Measurements from ENCODE around the gene RNASET2. TPM values are rescaled to one million over a fixed set of nuclear protein-coding genes. Genes with fewer than 3 reads are reported as not detected.

RNASET2 gene
- total and polyA plus RNA-seq, 4 donors, result 17.7 to 37.2 (median 25.0) TPM

DNA sequence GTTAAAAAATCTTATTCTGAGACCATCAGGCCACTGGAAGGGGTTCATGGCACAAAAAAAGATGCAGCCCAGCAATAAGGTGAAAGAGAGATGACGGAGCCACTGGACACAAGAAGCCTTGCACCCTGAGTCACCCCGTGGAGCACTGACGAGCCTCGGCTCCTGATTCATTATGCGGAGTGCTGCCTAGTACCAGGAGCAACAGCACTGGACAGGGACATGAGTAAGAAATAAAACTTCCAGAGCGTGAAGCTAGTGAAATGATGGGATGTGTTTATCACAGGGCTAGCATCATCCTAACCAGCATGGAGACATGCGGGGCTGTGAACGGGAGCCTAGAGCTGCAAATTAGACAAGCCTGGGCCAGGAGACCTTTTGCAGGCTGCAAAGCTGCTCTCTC, 53.3 kb downstream of the RNASET2 start (continued):
- TF ChIP-seq, protein P1, sequence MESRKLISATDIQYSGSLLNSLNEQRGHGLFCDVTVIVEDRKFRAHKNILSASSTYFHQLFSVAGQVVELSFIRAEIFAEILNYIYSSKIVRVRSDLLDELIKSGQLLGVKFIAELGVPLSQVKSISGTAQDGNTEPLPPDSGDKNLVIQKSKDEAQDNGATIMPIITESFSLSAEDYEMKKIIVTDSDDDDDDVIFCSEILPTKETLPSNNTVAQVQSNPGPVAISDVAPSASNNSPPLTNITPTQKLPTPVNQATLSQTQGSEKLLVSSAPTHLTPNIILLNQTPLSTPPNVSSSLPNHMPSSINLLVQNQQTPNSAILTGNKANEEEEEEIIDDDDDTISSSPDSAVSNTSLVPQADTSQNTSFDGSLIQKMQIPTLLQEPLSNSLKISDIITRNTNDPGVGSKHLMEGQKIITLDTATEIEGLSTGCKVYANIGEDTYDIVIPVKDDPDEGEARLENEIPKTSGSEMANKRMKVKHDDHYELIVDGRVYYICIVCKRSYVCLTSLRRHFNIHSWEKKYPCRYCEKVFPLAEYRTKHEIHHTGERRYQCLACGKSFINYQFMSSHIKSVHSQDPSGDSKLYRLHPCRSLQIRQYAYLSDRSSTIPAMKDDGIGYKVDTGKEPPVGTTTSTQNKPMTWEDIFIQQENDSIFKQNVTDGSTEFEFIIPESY (IDR thresholded peaks at IDR 0.05), result no peak
- TF ChIP-seq NR2F2 (IDR thresholded peaks at IDR 0.05), result no peak
- TF ChIP-seq JUND (IDR thresholded peaks at IDR 0.05), result no peak
- TF ChIP-seq EGR1 (IDR thresholded peaks at IDR 0.05; ENCODE audit: low read depth in 2 of 2), result no peak
- no peak for TF ChIP-seq TAF1 (conservative IDR thresholded peaks at IDR 0.05)
- TF ChIP-seq FOXA1 (IDR thresholded peaks at IDR 0.05), result no peak
- no peak for TF ChIP-seq SP1 (IDR thresholded peaks at IDR 0.05)
- no peak for TF ChIP-seq YY1 (IDR thresholded peaks at IDR 0.05)
- TF ChIP-seq GABPA (IDR thresholded peaks at IDR 0.05 in 1 of 2, conservative IDR thresholded peaks at IDR 0.05 in 1 of 2), result no peak
- no peak for TF ChIP-seq RAD21 (IDR thresholded peaks at IDR 0.05)

DNA sequence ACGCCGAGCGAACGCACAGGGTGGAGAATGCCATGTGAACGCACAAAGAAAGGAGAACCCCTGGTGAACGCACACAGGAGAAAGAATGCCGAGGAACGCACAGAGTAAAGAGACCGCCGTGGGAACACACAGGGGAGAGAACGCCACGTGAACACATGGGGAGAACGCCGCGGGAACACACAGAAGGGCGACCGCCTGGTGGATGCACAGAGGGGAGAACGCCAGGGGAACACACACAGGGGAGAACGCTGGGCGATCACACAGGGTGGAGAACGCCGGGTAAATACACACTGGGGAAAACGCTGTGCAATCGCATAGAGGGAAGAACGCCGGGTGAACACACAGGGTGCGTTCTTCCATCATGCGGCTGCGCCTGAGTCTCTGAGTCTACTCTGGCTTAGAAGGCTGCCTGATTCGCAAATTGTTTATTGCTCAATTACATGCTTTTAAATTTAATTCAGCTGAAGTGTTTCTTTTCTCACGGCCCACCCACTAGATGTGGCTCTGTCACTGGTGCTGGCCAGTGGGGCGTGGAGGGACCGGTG, 54.1 kb downstream of the RNASET2 start:
- no peak for DNase-seq (ENCODE audit: low spot score)
- Histone ChIP-seq H3K9me3 (ENCODE audit: control insufficient read depth in 4 of 4, low read length in 3 of 4) (peaks cover 0 to 4% (median 2%) of the 10 kb centered on the region in 4 donors), H3K4me3 (ENCODE audit: low read depth in 1 of 3, low read length in 3 of 3) (no peak overlapping the region), H3K9ac (ENCODE audit: low read depth in 1 of 2, low read length in 2 of 2) (no peak overlapping the region), H3K27ac (ENCODE audit: low read depth in 1 of 2, low read length in 2 of 2) (no peak overlapping the region), H3K27me3 (ENCODE audit: control insufficient read depth in 4 of 4, insufficient read depth in 4 of 4, low read length in 3 of 4) (no peaks in the 10 kb centered on the region), H3K4me1 (ENCODE audit: control insufficient read depth in 4 of 4, insufficient read depth in 4 of 4, low read length in 3 of 4) (no peaks in the 10 kb centered on the region), H3K36me3 (ENCODE audit: control insufficient read depth in 4 of 4, insufficient read depth in 3 of 4, low read depth in 1 of 4, low read length in 3 of 4) (no peaks in the 10 kb centered on the region)
- WGBS, result 93% methylated on average over 33 of the region's 33 CpGs
- no peak for TF ChIP-seq GABPA (IDR thresholded peaks at IDR 0.05 in 1 of 2, conservative IDR thresholded peaks at IDR 0.05 in 1 of 2)
- TF ChIP-seq, protein P2, sequence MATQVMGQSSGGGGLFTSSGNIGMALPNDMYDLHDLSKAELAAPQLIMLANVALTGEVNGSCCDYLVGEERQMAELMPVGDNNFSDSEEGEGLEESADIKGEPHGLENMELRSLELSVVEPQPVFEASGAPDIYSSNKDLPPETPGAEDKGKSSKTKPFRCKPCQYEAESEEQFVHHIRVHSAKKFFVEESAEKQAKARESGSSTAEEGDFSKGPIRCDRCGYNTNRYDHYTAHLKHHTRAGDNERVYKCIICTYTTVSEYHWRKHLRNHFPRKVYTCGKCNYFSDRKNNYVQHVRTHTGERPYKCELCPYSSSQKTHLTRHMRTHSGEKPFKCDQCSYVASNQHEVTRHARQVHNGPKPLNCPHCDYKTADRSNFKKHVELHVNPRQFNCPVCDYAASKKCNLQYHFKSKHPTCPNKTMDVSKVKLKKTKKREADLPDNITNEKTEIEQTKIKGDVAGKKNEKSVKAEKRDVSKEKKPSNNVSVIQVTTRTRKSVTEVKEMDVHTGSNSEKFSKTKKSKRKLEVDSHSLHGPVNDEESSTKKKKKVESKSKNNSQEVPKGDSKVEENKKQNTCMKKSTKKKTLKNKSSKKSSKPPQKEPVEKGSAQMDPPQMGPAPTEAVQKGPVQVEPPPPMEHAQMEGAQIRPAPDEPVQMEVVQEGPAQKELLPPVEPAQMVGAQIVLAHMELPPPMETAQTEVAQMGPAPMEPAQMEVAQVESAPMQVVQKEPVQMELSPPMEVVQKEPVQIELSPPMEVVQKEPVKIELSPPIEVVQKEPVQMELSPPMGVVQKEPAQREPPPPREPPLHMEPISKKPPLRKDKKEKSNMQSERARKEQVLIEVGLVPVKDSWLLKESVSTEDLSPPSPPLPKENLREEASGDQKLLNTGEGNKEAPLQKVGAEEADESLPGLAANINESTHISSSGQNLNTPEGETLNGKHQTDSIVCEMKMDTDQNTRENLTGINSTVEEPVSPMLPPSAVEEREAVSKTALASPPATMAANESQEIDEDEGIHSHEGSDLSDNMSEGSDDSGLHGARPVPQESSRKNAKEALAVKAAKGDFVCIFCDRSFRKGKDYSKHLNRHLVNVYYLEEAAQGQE (IDR thresholded peaks at IDR 0.05), result no peak
- TF ChIP-seq SP1 (IDR thresholded peaks at IDR 0.05), result no peak
- TF ChIP-seq RAD21 (IDR thresholded peaks at IDR 0.05), result no peak

DNA sequence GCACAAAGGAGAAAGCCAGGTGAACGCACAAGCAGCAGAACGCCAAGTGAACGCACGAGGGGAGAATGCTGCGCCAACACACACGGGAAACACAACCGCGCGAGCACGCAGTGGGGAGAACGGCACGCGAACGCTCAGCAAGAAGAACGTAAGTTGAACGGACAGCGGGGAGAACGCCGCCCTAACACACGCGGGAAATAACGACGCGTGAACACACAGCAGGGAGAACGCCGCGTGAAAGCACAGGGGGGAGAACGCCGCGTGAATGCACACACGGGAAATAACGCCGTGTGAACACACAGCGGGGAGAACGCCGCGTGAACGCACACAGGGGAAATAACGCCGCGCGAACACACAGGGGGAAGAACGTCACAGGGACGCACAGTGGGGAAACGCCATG, 54.7 kb downstream of the RNASET2 start:
- WGBS, result 95% methylated on average over 45 of the region's 45 CpGs
- no peaks in the 10 kb centered on the region for H3K27me3 ChIP-seq (ENCODE audit: control insufficient read depth in 4 of 4, insufficient read depth in 4 of 4, low read length in 3 of 4)

More for the DNA sequence above, 54.7 kb downstream of the RNASET2 start:
- TF ChIP-seq HNF4G (IDR thresholded peaks at IDR 0.05), result no peak
- no peak for TF ChIP-seq FOXA1 (IDR thresholded peaks at IDR 0.05)
- TF ChIP-seq RAD21 (IDR thresholded peaks at IDR 0.05), result no peak
- TF ChIP-seq, protein P2 (IDR thresholded peaks at IDR 0.05), result no peak
- TF ChIP-seq TAF1 (conservative IDR thresholded peaks at IDR 0.05), result no peak
- TF ChIP-seq EGR1 (IDR thresholded peaks at IDR 0.05; ENCODE audit: low read depth in 2 of 2), result no peak
- no peak overlapping the region for H3K4me3 ChIP-seq (ENCODE audit: low read depth in 1 of 3, low read length in 3 of 3)
- no peak overlapping the region for H3K27ac ChIP-seq (ENCODE audit: low read depth in 1 of 2, low read length in 2 of 2)
- H3K9ac ChIP-seq (ENCODE audit: low read depth in 1 of 2, low read length in 2 of 2), result no peak overlapping the region
- H3K9me3 ChIP-seq (ENCODE audit: control insufficient read depth in 4 of 4, low read length in 3 of 4), result peaks cover 0 to 4% (median 2%) of the 10 kb centered on the region in 4 donors
- no peak for DNase-seq (ENCODE audit: low spot score)
- no peaks in the 10 kb centered on the region for H3K4me1 ChIP-seq (ENCODE audit: control insufficient read depth in 4 of 4, insufficient read depth in 4 of 4, low read length in 3 of 4)
- no peaks in the 10 kb centered on the region for H3K36me3 ChIP-seq (ENCODE audit: control insufficient read depth in 4 of 4, insufficient read depth in 3 of 4, low read depth in 1 of 4, low read length in 3 of 4)

Measured in liver (tissue), 9 donors.